ENCODE data around the gene ADAM17.

DNA sequence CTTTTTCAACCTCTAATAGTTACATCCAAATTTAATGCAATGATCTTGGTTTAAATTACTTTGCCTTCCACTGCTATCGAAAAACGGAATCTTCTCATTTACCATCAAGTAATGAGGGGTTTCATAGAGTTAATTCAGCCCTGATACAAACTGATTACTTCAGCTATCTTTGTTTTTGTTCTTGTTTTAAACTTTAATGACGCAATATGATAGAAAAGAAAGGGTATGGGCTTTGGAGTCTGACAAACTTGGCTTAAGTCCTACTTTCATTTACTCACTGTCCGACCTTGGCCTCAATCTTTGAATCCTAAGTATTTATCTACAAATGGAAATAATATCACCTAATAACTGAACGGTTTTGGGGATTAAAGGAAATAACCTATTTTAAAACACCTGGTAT, 16.1 kb downstream of the ADAM17 start:
- TF ChIP-seq, protein P1, sequence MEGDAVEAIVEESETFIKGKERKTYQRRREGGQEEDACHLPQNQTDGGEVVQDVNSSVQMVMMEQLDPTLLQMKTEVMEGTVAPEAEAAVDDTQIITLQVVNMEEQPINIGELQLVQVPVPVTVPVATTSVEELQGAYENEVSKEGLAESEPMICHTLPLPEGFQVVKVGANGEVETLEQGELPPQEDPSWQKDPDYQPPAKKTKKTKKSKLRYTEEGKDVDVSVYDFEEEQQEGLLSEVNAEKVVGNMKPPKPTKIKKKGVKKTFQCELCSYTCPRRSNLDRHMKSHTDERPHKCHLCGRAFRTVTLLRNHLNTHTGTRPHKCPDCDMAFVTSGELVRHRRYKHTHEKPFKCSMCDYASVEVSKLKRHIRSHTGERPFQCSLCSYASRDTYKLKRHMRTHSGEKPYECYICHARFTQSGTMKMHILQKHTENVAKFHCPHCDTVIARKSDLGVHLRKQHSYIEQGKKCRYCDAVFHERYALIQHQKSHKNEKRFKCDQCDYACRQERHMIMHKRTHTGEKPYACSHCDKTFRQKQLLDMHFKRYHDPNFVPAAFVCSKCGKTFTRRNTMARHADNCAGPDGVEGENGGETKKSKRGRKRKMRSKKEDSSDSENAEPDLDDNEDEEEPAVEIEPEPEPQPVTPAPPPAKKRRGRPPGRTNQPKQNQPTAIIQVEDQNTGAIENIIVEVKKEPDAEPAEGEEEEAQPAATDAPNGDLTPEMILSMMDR (conservative IDR thresholded peaks at IDR 0.05; ENCODE audit: low read length), result no peak
- no peak for TF ChIP-seq EZH2phosphoT487 (IDR thresholded peaks at IDR 0.05; ENCODE audit: borderline replicate concordance, low read depth, low read length)

All from OCI-LY7 (cell line).